ENCODE results near the gene ABI2.
"Not testable (repeated sequence)": the region's sequence is repeated elsewhere in the genome, so short reads cannot be mapped to it uniquely, and the experiment has no call there.

Gene ABI2

GRCh38 chr2:203376173-203376572 is 48.0 kb downstream of the ABI2 start:
- DNase-seq = peak in 1 of 2 experiments; percentile 4
- TF ChIP-seq POLR2A (IDR thresholded peaks at IDR 0.05; ENCODE audit: low read length) (no peak), GATA1 (IDR thresholded peaks at IDR 0.05; ENCODE audit: low read depth, low read length) (no peak)

- TF ChIP-seq POLR2A (IDR thresholded peaks at IDR 0.05; ENCODE audit: low read length) = no peak
- TF ChIP-seq GATA1 (IDR thresholded peaks at IDR 0.05; ENCODE audit: low read depth, low read length) = no peak
- no peak for DNase-seq
Measured at GRCh38 chr2:203379156-203379555, 51.0 kb downstream of the ABI2 start.

- TF ChIP-seq GATA1 (IDR thresholded peaks at IDR 0.05; ENCODE audit: low read depth, low read length) (no peak), POLR2A (IDR thresholded peaks at IDR 0.05; ENCODE audit: low read length) (no peak)
- no peak for DNase-seq
Measured at GRCh38 chr2:203383038-203383437, 54.8 kb downstream of the ABI2 start.

- not testable (repeated sequence) for DNase-seq
Measured at GRCh38 chr2:203388153-203388552, 60.0 kb downstream of the ABI2 start.

GRCh38 chr2:203394519-203395227 is 66.5 kb downstream of the ABI2 start:
- DNase-seq = peak; percentile 55
- no peak for TF ChIP-seq POLR2A (IDR thresholded peaks at IDR 0.05; ENCODE audit: low read length)
- no peak for TF ChIP-seq GATA1 (IDR thresholded peaks at IDR 0.05; ENCODE audit: low read depth, low read length)

- no peak for TF ChIP-seq GATA1 (IDR thresholded peaks at IDR 0.05; ENCODE audit: low read depth, low read length)
- TF ChIP-seq POLR2A (IDR thresholded peaks at IDR 0.05; ENCODE audit: low read length) = no peak
- DNase-seq = no peak
Measured at GRCh38 chr2:203395858-203396257, 67.7 kb downstream of the ABI2 start.

- peak in 1 of 2 experiments; percentile 4 for DNase-seq
- no peak for TF ChIP-seq GATA1 (IDR thresholded peaks at IDR 0.05; ENCODE audit: low read depth, low read length)
- no peak for TF ChIP-seq POLR2A (IDR thresholded peaks at IDR 0.05; ENCODE audit: low read length)
Measured at GRCh38 chr2:203396667-203397066, 68.5 kb downstream of the ABI2 start.

- TF ChIP-seq GATA1 (IDR thresholded peaks at IDR 0.05; ENCODE audit: low read depth, low read length) = no peak
- no peak for DNase-seq
Measured at GRCh38 chr2:203399031-203399430, 70.8 kb downstream of the ABI2 start.

- no peak for TF ChIP-seq POLR2A (IDR thresholded peaks at IDR 0.05; ENCODE audit: low read length)
- no peak for DNase-seq
Measured at GRCh38 chr2:203400805-203401585, 72.8 kb downstream of the ABI2 start.

GRCh38 chr2:203404996-203405395 is 76.8 kb downstream of the ABI2 start:
- TF ChIP-seq POLR2A (IDR thresholded peaks at IDR 0.05; ENCODE audit: low read length) (no peak), GATA1 (IDR thresholded peaks at IDR 0.05; ENCODE audit: low read depth, low read length) (no peak)
- no peak for DNase-seq

- TF ChIP-seq POLR2A (IDR thresholded peaks at IDR 0.05; ENCODE audit: low read length) = no peak
- TF ChIP-seq GATA1 (IDR thresholded peaks at IDR 0.05; ENCODE audit: low read depth, low read length) = no peak
- DNase-seq = no peak
Measured at GRCh38 chr2:203407496-203407895, 79.3 kb downstream of the ABI2 start.

GRCh38 chr2:203412546-203413331 is 84.5 kb downstream of the ABI2 start:
- TF ChIP-seq GATA1 (IDR thresholded peaks at IDR 0.05; ENCODE audit: low read depth, low read length) = no peak
- no peak for TF ChIP-seq POLR2A (IDR thresholded peaks at IDR 0.05; ENCODE audit: low read length)
- no peak for DNase-seq

GRCh38 chr2:203413796-203414195 is 85.6 kb downstream of the ABI2 start:
- no peak for TF ChIP-seq POLR2A (IDR thresholded peaks at IDR 0.05; ENCODE audit: low read length)
- TF ChIP-seq GATA1 (IDR thresholded peaks at IDR 0.05; ENCODE audit: low read depth, low read length) = no peak
- DNase-seq = no peak

GRCh38 chr2:203418271-203418670 is 90.1 kb downstream of the ABI2 start:
- no peak for DNase-seq
- TF ChIP-seq GATA1 (IDR thresholded peaks at IDR 0.05; ENCODE audit: low read depth, low read length) (no peak), POLR2A (IDR thresholded peaks at IDR 0.05; ENCODE audit: low read length) (no peak)

Measured in erythroblast (primary cell).